HG03575 (cell line): ENCODE results near the gene G6PC3.
"Not testable (repeated sequence)": the region's sequence is repeated elsewhere in the genome, so short reads cannot be mapped to it uniquely, and the experiment has no call there.

ENCODE experiments used
- ATAC-seq: cut with Tn5 transposase; IDR thresholded peaks from one replicate; pipeline ENCODE4 v1.9.1; 2021; ENCODE audit not compliant: unreplicated experiment, insufficient number of reproducible peaks, low FRiP score; ENCODE audit errors: extremely low read depth

The G6PC3 gene

DNA sequence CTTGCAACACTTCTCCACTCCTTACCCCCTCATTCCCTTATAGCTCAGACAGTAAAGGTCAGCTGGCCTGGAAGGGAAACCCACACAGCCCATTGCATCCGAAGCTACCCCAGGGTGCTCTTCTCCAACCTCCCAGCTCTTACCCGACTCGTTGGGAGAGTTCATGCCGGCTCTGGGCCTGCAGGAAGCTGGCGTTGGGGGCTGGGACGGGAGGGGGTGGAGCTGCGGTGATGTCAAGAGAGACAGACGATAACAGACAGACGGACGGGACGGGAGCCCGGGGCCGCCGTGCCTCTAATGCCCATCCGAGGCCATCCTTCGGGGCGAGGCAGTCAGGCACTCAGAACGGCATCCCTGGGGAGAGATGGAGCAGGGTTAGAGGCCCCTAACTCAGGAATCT, 46.8 kb downstream of the G6PC3 start:
- ATAC-seq: no peak

DNA sequence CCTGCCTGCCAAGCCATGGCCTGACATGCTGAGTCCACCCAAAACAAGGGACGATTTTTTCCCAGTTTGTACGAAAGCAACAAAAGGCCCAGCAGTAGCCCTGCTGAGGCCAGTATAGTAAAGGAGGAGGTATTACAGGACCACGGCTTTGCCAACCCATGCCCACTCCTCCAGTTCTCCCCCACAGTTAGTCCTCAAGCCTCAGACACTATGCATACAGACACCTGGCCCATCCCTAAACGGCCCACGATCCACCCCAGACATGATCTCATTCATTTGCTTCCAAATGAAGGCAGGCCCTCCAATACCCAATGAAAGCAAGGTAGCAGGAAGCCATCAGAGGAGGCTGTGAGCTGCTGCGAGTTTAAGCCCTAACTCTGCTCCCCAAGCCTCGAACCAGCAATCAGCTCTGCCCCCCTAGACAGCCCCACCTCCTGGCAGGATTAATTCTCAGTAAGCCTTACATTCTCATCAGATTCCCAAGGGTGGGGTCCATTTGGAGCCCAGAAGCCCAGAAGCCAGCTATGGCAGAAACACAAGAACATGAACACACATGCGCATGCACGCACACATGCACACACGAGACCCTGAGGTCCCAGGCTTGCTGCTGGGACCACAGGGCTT, 48.0 kb downstream of the G6PC3 start:
- ATAC-seq: no peak

DNA sequence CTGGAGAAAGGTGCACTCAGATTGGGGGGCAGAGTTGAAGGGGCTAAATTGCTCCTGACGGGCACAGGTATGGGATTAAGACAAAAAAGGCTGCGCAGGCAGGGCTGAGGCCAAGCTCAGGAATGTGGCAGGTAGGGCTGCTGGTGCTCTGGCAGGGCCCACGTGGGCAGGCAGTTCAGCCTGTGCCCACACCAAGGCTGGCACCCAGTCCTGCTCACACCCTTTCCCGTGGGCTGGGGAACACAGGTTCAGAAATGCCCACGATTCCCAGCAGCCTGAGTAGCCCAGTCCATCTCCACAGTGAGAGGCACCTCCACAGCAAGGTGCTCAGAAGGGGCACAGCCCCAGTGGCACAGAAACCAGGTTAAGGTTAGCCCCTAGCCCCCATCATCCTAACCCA, 48.5 kb downstream of the G6PC3 start:
- no peak for ATAC-seq

DNA sequence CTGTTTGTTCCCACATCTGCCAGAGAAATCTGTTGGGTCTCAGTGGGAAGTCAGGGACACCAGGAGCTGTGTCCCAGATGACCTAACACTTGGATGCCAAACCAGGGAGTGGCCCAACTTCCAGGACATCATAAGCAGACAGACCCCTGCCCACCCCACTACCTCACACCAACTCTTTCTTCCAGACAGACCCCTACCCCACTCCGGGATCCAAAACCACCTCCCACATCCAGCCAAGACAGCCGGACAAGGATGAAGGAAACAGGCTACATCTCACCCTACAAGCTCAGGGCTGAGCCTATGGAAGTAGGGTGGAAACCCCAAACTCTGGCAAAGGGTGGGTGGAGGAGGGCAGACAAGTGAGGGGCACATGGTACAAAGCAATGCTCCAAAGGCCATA, 49.3 kb downstream of the G6PC3 start:
- no peak for ATAC-seq

DNA sequence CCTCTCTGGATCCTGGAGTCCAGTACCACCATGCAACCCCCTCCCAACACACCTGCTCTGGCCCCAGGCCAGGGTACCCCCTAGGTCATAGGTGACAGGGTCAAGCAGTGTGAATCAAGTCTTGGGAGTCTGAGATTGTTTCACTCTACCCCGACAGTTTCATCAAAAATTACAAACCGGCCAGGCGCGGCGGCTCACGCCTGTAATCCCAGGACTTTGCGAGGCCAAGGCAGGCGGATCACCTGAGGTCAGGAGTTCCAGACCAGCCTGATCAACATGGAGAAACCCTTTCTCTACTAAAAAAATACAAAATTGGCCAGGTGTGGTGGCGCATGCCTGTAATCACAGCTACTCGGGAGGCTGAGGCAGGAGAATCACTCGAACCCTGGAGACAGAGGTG, 49.7 kb downstream of the G6PC3 start:
- ATAC-seq: not testable (repeated sequence)

DNA sequence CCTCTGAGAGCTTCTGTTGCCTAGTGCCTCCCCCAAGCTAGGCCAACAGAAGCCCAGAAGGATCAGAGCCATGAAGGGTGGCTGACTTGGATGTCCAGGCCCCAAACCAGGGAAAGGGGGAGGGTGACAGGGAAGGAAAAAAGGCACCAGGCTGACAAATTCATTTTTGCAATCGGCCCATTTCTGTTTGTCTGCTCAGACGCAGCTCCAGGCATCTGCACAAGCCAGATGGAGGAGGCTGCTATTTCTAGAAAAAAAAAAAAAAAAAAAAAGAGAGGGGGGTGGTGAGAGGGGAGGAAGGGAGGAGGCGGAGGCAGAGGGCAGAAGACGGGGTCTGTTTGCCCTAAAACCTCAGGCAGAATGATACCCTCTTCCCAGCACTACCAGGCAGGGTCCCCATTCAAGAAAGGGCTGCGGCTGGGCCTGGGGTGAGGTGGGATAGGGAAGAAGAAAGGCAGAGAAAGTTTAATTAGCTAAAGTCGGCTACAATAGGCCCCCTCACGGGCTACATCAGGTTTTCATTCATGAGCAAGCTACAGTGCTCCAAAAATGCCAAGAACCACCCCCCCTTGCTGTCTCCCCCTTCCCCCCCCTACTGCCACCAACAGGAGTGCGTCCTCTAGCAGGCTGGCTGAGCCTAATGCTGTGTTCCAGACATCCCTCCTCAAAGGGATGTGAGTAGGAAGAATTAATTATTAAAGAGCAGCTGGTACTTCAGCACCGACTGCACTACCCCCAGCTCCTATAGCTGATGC, 50.5 kb downstream of the G6PC3 start:
- ATAC-seq: no peak

DNA sequence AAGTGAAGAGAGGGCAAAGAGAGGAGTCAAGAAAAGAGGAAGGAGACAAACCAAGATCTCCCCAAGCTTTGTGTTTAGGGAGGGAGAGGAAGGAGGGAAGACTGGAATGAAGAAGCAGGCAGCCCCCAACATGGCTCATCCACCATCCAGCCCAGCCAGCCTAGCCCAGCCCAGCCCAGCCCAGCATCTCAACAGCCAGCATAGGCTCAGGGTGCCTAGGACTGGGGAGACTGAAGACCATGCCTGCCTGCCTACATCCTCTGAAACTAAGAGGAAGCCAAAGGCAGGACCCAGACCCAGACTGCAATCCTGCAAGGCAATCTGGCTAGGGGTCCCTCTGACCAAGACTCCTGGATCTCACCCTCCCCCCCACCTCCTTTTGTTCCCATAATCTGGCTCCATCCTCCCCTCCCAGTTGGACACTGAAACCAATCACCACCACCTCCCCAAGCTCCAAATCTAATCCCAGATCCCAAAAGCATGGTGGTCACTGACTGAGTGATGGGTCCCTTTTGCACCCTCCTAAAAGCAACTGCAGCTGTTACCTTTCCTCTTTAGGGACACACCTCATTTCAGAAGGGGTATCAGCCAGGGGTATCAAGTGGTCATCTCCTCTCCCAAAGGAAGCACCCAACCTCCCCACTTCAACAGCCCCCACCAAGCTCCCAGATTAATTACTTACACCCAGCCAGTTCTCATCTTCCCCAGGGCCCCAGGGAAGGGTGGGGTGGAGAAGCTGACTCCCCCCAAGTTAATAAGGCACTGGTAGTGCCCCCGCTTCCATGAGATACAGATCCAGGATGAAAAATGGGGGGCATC, 51.7 kb downstream of the G6PC3 start:
- no peak for ATAC-seq

DNA sequence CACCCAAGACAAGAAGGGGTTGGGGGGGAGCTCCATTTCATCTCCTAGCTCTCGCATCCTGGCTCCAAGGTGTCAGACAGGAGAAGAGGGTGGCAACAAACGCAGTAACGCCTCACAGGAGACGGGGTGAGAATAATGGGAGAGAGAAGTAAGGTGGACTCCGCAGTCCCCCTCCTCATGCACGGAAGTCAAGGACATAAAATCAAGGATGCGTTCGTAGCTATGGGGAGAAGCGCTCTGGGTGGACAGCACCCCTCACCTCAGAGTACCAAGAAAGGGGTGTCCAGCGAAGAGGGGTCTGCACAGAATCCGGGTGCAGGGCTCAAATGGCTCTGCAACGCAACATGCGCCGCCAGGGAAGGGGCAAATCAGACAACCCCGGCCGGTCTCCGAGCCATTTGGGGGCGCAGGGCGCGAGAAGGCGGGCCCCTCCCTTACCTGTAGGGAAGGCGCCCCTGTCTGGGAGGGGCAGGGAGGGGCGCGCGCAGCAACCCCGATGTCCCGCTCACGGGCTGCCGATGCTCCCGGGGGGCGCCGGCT, 52.4 kb downstream of the G6PC3 start:
- ATAC-seq: no peak

DNA sequence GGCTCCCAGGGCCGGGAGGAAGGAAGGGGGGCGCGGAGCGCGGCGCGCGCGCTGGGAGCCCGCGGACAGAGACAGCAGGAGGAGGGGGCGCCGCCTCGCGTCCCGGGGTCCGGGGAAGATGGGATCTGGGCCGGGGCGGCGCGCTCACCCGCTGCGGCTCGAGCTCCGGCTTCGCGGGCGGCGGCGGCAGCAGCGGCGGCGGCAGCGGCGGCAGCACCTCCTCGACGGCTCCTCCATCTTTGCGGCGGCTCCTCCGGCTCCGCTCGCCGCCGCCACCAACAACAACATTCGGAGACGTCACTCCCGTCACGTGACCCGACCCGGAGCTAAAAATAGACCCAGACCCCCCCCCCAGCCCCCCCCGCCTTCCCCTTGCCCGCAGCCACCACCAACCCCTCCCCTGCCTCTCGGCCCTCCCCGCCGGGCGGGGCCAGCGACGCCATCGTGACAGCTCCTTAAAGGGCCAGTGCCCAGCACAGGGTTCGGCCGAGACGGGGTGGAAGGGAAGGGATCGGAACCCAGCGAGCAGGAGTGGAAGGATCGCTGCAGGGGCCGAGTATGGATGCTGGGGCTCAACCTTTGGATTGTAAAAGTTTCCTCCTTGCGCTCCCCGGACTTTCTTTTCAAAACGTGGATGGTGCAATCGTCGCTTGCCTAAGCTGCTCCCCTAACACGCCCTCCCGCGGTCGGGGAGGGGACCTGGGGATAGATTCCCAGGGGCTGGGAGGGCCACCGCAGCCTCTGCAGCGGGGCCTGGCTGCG, 53.0 kb downstream of the G6PC3 start, which contains the start of gene HDAC5:
TSS of gene HDAC5 (minus strand) at position 286 of the 762 bp plus-strand sequence. CDS start 6,126 bp downstream, outside the sequence.
- ATAC-seq: no peak

DNA sequence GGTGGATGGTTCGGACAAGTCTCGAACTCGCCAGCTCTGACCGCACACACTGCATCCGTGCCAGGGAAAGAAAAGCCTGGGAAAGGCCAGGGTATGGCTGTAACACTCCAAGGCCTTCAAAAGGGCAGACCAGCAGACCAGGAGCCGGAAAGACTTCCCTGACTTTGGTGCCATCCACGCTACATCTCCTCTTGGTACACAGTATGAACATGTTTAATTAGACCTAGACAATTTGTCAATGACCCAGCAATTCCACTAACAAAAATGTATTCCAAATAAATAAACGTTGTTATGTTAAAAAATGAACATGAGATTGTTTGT, 53.5 kb downstream of the G6PC3 start:
- no peak for ATAC-seq
